Measurements from ENCODE around the gene AGAP1. TPM values are rescaled to one million over a fixed set of nuclear protein-coding genes. Genes with fewer than 3 reads are reported as not detected.

AGAP1 gene
- total RNA-seq, 1 donor from 2014 or later, result 43.8 TPM

GRCh38 chr2:235858881-235859280, 365.0 kb downstream of the AGAP1 start:
- H3K36me3 Mint-ChIP-seq (ENCODE audit: unreplicated experiment), result peaks cover 2% of the 10 kb centered on the region
- peak overlapping the region; percentile 52 for H3K27ac Mint-ChIP-seq (ENCODE audit: unreplicated experiment)
- no peaks in the 10 kb centered on the region for H3K9me3 Mint-ChIP-seq (ENCODE audit: unreplicated experiment)
- H3K4me3 Mint-ChIP-seq (ENCODE audit: unreplicated experiment), result no peak overlapping the region
- H3K4me1 Mint-ChIP-seq (ENCODE audit: unreplicated experiment), result peaks cover 38% of the 10 kb centered on the region
- H3K27me3 Mint-ChIP-seq (ENCODE audit: unreplicated experiment), result no peaks in the 10 kb centered on the region
- TF ChIP-seq CTCF (IDR thresholded peaks at IDR 0.05), result no peak
- DNase-seq (ENCODE audit: extremely low spot score, unreplicated experiment), result no peak

GRCh38 chr2:235859651-235860050, 365.8 kb downstream of the AGAP1 start:
- Mint-ChIP-seq H3K36me3 (ENCODE audit: unreplicated experiment) (peaks cover 2% of the 10 kb centered on the region), H3K9me3 (ENCODE audit: unreplicated experiment) (no peaks in the 10 kb centered on the region), H3K4me1 (ENCODE audit: unreplicated experiment) (peaks cover 39% of the 10 kb centered on the region), H3K27me3 (ENCODE audit: unreplicated experiment) (no peaks in the 10 kb centered on the region), H3K27ac (ENCODE audit: unreplicated experiment) (peak overlapping the region; percentile 86), H3K4me3 (ENCODE audit: unreplicated experiment) (peak overlapping the region; percentile 12)
- no peak for DNase-seq (ENCODE audit: extremely low spot score, unreplicated experiment)
- peak; percentile 7 for TF ChIP-seq CTCF (IDR thresholded peaks at IDR 0.05)

- Mint-ChIP-seq H3K36me3 (ENCODE audit: unreplicated experiment) (peaks cover 2% of the 10 kb centered on the region), H3K4me1 (ENCODE audit: unreplicated experiment) (peaks cover 40% of the 10 kb centered on the region), H3K27ac (ENCODE audit: unreplicated experiment) (peak overlapping the region; percentile 86), H3K4me3 (ENCODE audit: unreplicated experiment) (peak overlapping the region; percentile 12), H3K9me3 (ENCODE audit: unreplicated experiment) (no peaks in the 10 kb centered on the region), H3K27me3 (ENCODE audit: unreplicated experiment) (no peaks in the 10 kb centered on the region)
- no peak for DNase-seq (ENCODE audit: extremely low spot score, unreplicated experiment)
- no peak for TF ChIP-seq CTCF (IDR thresholded peaks at IDR 0.05)
Observed at GRCh38 chr2:235860111-235860510, 366.3 kb downstream of the AGAP1 start.

- no peak for TF ChIP-seq CTCF (IDR thresholded peaks at IDR 0.05)
- DNase-seq (ENCODE audit: extremely low spot score, unreplicated experiment), result no peak
- no peak overlapping the region for H3K4me3 Mint-ChIP-seq (ENCODE audit: unreplicated experiment)
- no peaks in the 10 kb centered on the region for H3K27me3 Mint-ChIP-seq (ENCODE audit: unreplicated experiment)
- peaks cover 40% of the 10 kb centered on the region for H3K4me1 Mint-ChIP-seq (ENCODE audit: unreplicated experiment)
- H3K9me3 Mint-ChIP-seq (ENCODE audit: unreplicated experiment), result no peaks in the 10 kb centered on the region
- peaks cover 2% of the 10 kb centered on the region for H3K36me3 Mint-ChIP-seq (ENCODE audit: unreplicated experiment)
- H3K27ac Mint-ChIP-seq (ENCODE audit: unreplicated experiment), result peak overlapping the region; percentile 86
Observed at GRCh38 chr2:235860871-235861270, 367.0 kb downstream of the AGAP1 start.

GRCh38 chr2:235861383-235861782, 367.5 kb downstream of the AGAP1 start:
- TF ChIP-seq CTCF (IDR thresholded peaks at IDR 0.05), result no peak
- Mint-ChIP-seq H3K4me3 (ENCODE audit: unreplicated experiment) (no peak overlapping the region), H3K27me3 (ENCODE audit: unreplicated experiment) (no peaks in the 10 kb centered on the region), H3K36me3 (ENCODE audit: unreplicated experiment) (peaks cover 2% of the 10 kb centered on the region), H3K27ac (ENCODE audit: unreplicated experiment) (no peak overlapping the region), H3K4me1 (ENCODE audit: unreplicated experiment) (peaks cover 40% of the 10 kb centered on the region), H3K9me3 (ENCODE audit: unreplicated experiment) (no peaks in the 10 kb centered on the region)
- no peak for DNase-seq (ENCODE audit: extremely low spot score, unreplicated experiment)

Data from osteocyte (in vitro differentiated cells).